NCI-H526 treated with DMSO at 0.1 percent for 48 hours (cell line): ENCODE measurements around the gene TBC1D16.

Source experiments
- DNase-seq: peaks from one replicate; lab custom pipeline; 2025; lab: John Stamatoyannopoulos, UW

The TBC1D16 gene

DNA sequence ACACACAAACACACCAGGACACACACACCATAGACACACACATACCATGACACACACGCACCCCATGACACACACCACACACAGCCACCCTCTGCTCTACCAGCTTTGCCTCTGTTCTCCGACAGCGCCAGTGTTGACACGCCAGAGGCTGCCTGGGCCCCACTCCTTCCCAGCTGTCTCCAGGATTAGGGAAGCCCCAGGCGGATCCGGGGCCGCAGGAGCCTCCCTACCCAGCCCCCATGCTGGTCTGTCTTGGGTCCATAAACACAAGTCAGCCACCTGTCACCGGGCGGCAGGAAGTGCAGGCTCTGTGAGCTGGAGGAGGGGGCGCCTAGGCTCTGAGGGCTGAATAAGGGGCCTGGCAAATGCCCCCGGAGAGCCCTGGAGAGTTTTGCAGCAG, 10.5 kb downstream of the TBC1D16 start:
- no peak for DNase-seq

DNA sequence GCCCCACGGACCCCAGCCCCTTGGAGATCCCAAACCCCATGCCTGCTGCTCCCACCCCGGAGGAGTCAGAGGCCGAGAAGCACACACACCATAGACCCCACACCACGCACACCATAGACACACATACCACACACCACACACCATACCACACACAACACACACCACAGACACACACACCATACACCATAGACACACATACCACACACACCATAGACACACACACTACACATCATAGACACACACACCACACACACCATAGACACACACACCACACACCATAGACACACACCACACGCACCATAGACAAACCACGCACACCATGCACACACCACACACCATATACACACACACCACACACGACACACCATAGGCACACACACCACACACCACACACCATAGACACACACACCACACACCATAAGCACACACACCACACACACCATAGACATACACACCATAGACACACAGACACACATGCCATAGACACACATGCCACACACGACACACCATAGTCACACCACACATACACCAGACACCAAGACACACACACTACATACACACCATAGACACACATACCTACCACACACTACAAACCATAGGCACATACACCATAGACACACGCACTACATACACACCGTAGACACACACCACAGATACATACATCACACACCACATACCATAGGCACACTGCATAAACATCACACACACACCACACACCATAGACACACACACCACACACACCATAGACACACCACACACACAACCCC, 11.3 kb downstream of the TBC1D16 start:
- DNase-seq, result no peak

DNA sequence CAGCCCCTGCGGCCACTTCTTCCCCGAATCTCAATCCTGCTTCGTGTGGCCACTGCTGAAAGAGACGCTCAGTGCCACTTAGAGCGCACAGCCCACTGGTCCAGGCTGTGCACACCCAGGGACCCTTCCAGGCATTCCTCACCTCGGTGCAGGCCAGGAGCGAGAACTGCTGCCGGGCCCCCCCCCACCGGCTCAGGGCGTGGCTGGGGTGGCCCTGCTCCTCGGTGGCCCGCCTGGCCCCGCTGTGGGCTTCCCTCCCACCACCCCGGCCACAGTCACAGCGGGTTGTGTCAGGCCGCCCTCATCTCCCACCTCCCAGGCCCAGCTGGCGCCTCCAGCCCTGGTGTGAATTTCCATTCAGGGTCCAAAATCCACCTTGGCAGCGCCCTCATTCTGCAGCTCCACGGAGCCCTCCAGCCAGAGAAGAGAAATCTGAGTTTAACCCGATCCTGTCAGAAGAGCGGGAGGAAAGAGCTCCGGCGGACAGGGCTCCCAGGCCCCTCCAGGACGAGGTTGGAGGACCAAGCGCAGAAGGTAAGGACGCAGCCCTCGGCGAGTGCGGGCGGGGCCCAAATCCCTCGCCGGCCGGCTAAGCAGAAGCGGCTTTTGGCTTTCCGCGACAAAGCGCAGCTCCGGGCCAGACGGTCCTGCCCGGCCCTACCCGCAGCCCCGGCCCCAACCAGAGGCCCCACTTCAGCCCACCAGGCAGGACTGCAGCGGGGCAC, 12.0 kb downstream of the TBC1D16 start:
- DNase-seq, result peak; percentile 30

GRCh38 chr17:80021600-80021999, 14.1 kb downstream of the TBC1D16 start:
- no peak for DNase-seq

DNA sequence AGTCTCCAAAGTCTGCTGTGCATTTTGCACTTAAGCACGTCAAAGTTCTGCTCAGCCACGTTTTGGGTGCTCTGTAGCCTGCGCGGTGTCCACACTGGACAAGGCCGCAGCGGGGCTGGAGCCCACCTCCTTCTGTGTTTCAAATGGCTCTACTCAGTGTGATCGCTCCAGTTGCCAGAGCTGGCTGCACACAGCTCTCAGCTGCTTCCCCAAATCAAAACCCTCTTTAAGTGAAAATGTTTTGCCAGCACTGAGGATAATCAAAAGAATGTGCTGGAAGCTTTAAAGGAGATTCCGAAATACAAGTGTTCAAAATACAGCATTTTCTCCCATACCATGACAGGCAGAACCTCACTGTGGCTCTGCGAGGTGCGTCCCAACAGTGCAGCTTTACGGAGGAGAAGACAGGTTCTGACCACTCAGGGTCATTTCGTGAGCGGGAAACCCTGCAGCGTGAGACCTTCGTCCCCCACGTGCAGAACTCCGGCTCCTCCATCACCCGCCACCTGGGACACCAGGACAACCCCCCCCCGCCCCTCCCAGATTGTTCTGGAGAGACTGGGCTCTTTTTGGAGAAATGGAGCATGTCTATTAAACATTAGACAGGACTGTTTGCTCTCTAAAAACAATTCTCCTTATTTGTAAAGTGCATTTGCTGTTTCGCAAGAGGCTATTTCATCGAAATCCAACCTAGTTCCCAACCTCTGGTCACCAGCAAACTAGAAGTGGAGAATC, 16.6 kb downstream of the TBC1D16 start:
- DNase-seq, result no peak

DNA sequence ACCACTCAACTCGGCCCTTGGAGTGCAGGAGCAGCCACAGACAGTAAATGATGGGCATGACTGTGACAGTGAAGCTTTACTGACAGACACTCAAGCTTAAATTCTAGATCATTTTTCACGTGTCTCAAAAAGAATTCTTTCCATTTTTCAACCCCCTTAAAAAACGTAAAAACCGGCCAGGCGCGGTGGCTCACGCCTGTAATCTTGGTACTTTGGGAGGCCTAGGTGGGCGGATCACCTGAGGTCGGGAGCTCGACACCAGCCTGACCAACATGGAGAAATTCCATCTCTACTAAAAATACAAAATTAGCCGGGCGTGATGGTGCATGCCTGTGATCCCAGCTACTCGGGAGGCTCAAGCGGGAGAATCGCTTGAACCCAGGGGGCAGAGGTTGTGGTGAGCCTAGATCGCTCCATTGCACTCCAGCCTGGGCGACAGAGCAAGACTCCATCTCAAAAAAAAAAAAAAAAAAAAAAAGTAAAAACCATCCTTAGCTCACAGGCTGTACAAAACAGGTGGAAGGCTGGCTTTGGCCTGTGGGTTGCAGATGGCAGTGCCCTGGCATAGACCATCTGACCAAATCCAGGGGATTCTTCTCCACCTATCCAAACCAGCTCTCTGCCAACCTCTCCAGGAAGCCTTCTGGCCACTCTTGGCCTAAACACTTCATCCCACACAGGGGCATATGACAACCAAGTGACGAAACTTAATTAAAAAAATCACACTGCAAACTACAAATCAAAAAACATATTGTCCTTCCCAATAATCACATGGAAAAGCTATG, 18.3 kb downstream of the TBC1D16 start:
- DNase-seq, result no peak

DNA sequence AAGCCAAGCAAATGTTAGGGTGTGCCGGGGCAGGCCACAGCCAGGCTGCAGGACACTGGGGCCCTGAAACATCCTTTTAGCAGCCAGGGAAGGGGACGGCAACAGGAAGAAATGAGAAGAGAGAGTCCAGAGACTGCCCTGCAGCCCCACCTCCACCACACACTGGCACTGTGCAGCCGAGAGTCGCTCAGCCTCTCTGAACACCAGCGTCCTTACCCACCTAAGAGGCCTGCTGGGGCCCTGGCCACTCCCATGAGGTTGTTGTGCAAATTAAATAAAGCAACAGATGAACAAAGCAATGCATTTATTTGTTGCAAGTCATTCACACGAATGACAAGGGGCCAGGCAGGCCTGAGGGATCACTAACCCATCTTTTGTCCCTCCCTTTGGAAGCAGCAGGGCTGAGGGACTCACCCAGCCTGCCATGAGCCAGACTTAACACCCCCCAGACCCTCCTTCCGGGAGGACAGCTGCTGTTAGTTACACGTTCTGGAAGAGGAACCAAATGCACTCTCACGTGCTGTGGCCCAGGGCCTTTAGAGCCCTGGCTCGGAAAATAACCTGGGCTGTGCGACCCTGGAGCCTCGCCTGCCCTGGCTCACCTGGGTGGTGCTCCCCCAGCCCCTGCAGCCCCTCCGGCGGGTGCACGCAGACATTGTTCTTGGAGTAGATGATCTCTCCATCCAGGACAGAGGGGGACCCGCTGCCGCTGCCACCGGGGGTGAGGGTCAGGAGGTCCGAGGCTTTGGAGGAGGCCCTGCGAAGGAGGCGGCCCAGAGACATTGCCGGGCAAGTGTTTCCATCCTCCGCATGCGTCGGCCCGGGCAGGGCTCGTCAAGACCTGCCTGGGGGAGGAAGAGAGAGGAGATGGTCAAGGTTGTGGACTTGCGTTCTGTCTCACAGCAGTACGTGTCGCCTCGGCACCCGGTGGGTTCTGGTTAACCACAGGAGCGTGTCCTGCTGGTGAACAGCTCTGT, 22.6 kb downstream of the TBC1D16 start:
- no peak for DNase-seq

- DNase-seq, result no peak
Measured at GRCh38 chr17:80011989-80012555, 23.6 kb downstream of the TBC1D16 start.

GRCh38 chr17:80010283-80010858, 25.3 kb downstream of the TBC1D16 start:
- DNase-seq, result no peak

DNA sequence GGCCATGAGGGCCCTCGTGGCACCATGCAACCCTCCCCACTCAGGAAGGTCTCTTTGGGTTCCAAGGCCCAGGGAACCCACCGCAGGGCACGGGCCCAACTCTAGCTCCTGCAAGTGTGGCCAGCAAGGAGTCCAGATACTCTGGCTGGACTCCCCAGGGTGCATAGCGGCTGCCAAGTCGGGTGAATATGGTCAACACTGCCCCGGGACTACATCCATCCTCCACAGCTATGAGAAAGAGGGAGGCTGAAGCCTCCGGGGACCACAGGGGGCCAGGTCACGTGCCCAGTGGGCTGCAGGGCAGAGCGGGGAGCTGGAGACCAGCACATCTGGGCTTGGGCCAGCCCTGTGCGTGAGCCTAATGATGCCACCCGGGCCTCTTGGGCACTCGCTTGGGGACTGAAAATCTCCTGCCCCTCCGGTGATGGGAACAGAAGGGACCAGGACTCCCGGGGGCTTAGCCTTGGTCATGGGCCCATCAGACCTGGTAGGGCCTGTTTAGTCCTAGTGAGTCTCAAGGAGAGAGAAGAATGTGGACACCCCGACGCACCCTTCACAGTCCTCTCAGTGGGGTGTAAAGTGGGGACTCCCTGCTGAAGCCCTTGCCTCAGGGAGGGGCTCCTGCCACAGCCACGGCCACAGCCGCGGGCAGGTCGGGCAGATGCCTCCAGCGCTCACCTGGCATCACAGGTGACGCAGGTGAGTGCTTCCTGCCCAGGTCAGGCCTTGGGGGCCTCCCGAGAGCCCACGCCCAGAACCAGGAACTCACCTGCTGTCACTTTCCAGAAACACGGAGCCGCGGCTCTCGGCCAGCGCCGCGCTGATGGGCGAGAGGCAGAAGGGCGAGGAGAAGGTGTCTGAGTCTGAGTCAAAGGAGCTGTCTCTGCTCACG, 26.0 kb downstream of the TBC1D16 start:
- no peak for DNase-seq

DNA sequence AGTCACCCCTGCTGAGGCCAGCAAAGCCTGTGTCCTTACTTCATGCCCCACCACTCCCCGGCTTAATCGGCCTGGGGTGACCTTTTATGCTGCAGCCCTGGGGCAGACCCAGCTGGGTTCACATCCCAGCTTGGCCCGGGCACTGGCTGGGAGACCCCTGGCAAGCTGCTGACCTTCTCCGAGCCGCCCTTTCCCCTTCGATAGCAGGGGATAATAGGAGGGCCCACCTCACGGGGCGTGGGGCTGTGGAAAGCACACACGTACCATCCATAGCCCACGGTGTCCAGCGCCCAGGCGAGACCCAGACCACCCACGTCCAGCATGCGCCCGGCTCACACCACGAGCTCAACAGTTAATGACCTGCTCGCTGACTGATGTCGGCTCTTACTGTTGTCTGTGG, 26.8 kb downstream of the TBC1D16 start:
- DNase-seq, result no peak

GRCh38 chr17:80008383-80008840, 27.3 kb downstream of the TBC1D16 start:
- peak; percentile 30 for DNase-seq

DNA sequence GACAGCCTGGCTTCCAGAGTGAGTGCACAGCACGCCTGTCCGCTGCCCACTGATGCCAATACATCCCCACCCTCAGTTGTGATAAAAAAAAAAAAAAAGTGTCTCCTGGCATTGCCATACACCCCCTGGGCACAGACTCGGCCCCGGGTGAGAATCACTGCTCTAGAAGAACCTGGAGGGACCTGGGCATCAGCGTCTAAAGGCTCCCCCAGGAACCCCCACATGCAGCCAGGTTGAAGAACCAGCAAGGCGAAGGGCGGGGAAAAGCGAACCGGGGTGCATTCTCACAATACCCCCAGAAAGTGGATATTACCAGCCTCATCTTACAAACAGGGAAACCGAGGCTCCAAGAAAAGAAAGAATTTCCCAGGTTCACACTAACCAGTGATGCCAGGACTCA, 27.7 kb downstream of the TBC1D16 start:
- DNase-seq, result no peak

- no peak for DNase-seq
Measured at GRCh38 chr17:80006811-80007752, 28.6 kb downstream of the TBC1D16 start.

GRCh38 chr17:80006339-80006720, 29.3 kb downstream of the TBC1D16 start:
- no peak for DNase-seq

DNA sequence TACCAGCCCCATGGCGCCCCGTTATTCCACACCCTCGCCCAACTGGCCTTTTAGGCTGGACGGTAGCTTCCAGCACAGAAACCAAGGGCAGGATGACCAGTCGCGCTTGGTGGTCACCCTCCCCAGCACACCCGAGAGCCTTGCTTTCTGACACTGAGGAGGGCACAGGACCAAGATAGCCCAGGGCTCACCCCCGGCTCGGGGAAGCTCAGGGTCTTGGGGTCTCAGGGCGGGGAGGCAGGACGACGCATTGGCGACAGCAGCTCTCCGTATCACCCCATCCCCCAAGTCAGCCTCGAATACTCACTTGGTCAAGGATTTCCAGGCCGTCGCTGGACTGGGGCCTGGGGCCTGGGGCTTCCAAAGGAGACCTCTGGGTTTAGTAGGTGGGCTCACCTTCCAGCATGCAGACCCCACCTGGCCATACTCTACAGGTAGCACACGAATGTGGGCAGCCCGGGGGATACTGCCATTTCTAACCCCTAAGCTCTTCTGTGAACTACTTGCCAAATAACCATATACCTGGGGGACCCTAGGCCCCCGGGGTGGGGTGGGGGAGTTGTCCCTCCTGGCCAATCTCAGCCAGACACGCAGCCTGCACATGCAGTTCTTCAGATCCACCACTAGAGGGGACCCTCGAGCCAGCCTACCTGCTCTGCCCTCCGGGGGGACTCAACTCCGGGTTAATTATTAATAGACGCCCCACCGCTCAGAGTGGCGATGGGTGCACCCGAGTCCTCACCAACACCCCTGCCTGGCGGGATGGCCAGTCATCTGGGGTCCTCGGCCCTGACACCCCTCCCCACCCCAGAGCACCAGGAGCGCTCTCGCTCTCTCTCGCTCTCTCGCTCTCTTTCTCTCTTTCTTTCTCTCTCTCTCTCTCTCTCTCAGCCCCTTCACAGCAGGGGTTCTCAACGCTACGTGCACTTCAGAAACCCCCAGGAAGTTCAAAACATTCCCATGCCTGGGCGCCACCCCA, 30.0 kb downstream of the TBC1D16 start:
- DNase-seq, result peak; percentile 25

GRCh38 chr17:80003969-80004368, 31.7 kb downstream of the TBC1D16 start:
- DNase-seq, result no peak
